Measurements from ENCODE around the gene PRKCB.

Gene PRKCB

DNA sequence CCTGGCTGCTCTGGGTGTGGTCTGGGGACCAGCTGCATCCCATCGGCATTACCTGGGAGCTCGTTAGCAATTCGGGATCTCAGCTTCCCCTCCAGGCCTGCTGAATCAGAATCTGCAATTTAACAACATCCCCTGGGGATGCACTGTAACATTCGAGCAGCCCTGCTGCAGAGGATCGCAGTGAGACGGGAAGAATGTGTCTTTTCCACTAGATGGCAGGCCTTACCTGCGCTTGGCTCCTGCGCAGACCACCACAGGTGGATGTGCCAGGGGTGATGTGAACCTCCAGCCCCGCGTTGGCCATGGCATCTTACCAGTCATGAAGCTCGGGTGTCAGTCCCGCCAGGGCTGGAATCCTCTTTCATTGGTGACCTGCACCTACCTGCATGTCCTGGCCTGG, 209.9 kb downstream of the PRKCB start:
- no peak for DNase-seq (ENCODE audit: low read depth in 3 of 3)

DNA sequence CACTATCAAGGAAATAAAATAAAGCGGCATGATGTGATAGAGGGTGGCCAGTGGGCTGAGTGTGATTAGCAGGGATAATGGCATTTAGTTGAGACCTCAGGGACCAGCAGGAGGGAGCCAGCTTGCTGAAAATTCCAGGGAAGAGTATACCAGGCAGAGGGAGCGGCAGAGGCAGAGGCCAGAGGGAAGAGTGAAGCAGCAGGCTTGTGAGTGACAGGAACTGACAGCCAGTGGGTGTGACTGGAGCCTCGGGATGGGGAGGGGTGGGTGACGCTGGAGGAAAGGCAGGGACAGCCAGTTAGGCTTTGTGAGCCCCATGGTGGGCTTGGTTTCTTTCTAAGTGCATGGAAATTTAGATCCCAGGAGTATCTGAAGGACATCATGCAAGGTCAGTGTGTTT, 210.7 kb downstream of the PRKCB start:
- no peak for DNase-seq (ENCODE audit: low read depth in 3 of 3)

DNA sequence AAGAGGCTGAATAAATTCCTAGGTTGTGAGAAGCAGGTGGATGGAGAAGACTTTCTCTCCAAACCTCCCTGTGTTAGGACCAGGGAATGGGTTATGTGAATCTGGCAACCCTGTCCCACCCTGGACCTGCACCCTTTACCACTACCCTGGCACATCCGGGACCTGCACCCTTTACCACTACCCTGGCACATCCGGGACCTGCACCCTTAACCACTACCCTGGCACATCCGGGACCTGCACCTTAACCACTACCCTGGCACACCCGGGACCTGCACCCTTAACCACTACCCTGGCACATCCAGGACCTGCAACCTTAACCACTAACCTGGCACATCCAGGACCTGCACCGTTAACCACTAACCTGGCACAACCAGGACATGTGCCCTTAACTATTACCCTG, 213.3 kb downstream of the PRKCB start:
- DNase-seq (ENCODE audit: low read depth in 3 of 3) = no peak

- no peak for DNase-seq (ENCODE audit: low read depth in 3 of 3)
Observed at GRCh38 chr16:24051125-24051524, 215.3 kb downstream of the PRKCB start.

DNA sequence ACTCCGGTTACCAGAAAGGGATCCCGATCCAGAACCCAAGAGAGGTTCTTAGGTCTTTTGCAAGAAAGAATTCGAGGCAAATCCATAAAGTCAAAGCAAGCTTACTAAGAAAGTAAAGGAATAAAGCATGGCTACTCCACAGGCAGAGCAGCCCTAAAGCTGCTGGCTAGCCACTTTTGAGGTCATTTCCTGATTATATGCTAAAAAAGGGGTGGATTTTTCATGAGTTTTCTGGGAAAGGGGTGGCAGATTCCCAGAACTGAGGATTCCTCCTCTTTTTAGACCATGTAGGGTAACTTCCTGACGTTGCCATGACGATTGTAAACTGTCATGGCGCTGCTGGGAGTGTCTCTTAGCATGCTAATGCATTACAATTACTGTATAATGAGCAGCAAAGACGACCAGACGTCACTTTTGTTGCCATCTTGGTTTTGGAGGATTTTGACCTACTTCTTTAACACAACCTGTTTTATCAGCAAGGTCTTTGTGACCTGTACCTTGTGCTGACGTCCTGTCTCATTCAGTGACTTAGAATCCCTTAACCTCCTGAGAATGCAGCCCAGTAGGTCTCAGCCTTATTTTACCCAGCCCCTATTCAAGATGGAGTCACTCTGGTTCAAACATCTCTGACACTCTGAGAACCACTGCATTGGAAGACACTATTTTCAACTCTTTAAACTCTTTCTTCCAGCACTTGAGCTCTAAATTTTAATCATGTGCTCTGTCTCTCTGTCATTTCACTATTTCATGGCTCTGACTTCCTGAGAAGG, 216.7 kb downstream of the PRKCB start:
- DNase-seq (ENCODE audit: low read depth in 3 of 3) = no peak

DNA sequence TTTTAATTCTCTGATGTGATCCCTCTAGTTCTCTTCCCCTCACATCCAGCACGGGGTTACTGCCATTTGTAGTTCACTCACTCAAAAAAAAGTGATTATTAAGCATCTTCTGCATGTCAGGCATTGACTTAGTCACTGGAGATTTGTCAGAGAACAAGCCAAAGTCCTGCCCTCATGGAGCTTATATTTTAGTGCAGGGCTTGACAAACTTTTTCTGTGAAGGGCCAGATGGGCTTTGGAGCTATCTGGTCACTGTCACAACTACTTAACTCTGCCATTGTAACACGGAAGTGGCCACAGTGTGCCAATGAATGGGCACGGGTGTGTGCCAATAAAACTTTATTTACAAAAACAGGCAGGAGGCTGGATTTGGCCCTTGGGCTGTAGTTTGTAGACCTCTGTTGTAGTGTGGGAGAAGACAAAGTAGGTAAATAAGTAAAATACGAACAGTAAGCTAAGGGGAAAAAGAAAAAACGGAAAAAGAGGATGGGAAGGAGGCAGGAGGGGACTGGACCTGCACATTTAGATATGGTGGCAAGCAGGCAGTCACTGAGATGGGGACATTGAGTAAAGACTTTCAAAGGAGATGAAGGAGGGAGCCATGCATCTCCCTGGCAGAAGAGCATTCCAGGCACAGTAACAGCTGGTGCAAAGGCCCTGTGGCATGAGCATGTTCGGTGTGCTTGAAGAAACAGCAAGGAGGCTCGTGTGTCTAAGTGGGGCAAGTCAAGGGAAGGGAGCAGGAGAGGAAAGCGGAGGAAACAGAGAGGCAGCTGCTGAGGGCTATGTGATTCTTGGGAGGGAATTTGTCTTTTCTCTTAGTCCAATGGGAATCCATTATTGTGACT, 217.5 kb downstream of the PRKCB start:
- no peak for DNase-seq (ENCODE audit: low read depth in 3 of 3)

DNA sequence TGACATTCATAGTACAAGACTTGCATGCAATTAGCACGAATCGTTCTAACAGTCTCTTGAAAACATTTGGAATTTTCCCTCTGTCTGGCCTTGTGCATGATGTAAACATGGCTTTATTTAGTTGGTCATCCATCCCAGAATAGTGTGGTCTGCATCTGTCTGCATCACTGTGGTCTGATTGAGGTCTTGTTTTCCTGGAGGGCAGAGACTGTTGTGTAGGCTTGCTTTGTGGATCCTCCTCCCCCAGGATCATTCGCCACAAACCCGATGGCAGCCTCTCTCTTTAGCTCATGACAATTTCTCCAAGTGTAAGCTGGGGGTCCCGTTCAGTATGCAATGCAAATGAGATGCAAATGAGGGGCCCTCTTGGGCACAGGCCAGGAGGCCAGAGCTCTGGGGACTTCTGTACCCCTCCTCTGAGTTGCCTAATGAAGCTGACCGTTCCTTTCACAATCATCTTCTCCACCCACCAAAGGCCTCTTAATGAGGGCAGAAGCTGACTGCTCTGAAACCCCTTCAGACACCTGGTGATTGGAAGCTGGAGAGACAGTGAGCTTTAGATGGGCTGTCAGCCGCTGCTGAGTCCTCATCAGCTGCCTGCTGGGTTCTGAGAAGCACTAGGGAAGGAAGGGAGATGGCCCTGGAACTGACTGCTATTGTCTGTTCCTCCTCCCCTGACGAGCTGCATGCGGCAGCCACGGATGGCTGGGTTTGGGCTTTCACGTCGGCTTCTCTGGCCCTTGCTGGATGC, 219.1 kb downstream of the PRKCB start:
- DNase-seq (ENCODE audit: low read depth in 3 of 3) = no peak

- no peak for DNase-seq (ENCODE audit: low read depth in 3 of 3)
Observed at GRCh38 chr16:24062270-24062817, 226.6 kb downstream of the PRKCB start.

GRCh38 chr16:24069036-24069590, 233.3 kb downstream of the PRKCB start:
- DNase-seq (ENCODE audit: low read depth in 3 of 3) = no peak

GRCh38 chr16:24070851-24071250, 235.1 kb downstream of the PRKCB start:
- DNase-seq (ENCODE audit: low read depth in 3 of 3) = peak in 2 of 3 experiments; percentile 12 to 16

DNA sequence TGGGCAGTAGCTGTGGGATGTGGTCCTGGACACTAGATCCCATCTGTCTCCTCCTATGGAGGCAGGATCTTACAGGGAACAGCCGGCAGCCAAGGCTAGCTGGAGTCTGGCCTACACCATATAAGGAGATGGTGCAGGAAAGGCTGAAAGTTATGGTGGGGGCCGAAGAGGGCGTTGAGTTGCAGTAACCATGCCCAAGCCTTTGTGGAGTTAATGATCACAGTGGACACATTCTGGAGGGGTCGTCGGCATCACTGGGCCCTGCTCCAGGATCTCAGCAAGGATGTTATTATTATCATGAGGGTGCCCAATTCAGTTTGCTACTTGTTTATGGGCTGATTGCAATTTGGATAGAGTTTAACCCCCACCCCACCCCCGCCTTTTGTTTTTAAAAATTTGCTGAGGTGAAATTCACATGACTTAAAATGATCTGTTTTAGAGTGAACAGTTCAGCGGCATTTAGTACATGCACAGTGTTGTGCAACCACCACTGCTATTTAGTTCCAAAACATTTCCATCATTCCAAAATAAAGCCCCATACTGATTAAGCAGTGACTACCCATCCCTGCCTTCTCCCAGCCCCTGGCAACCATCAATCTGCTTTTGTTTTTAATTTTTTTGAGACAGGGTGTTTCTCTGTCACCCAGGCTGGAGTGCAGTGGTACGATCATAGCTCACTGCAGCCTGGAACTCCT, 236.0 kb downstream of the PRKCB start:
- no peak for DNase-seq (ENCODE audit: low read depth in 3 of 3)

GRCh38 chr16:24073321-24073720, 237.5 kb downstream of the PRKCB start:
- no peak for DNase-seq (ENCODE audit: low read depth in 3 of 3)

- DNase-seq (ENCODE audit: low read depth in 3 of 3) = no peak
Observed at GRCh38 chr16:24074574-24074973, 238.8 kb downstream of the PRKCB start.

GRCh38 chr16:24075302-24075701, 239.5 kb downstream of the PRKCB start:
- DNase-seq (ENCODE audit: low read depth in 3 of 3) = no peak

DNA sequence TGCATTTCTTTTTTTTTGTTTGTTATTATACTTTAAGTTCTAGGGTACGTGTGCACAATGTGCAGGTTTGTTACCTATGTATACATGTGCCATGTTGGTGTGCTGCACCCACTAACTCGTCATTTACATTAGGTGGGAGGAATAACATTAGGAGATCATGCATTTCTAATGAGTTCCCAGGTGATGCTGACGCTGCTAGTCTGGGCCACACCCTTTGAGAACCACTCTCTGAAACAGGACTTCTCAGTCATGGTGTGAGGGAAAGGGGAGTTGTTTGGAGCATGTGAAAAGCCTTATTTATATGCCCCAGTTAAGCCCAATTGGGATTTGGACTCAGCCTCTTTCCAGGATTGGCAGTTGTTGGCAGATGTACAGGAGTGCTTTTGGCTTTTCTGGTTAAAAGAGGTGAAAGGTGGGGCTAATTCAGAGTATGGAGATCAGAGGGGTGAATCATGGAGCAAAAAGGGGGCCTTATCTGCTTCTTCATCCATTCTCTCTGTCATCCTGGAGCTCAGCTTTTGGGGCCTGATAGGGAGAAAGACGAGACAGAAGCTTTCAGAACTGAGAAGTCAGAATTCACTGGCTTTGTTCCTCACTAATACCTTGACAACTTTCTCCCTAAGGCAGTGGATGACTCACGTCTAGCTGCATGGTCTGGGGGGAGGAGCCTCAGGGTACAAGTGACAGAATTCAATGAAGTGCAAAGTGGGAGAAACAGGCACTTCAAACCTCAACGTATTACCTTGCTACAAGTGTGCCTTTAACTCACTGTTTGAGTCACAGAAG, 240.3 kb downstream of the PRKCB start:
- DNase-seq (ENCODE audit: low read depth in 3 of 3) = peak in 1 of 3 experiments; percentile 18

GRCh38 chr16:24077292-24077691, 241.5 kb downstream of the PRKCB start:
- DNase-seq (ENCODE audit: low read depth in 3 of 3) = no peak

- no peak for DNase-seq (ENCODE audit: low read depth in 3 of 3)
Observed at GRCh38 chr16:24077966-24078365, 242.2 kb downstream of the PRKCB start.

GRCh38 chr16:24085666-24086065, 249.9 kb downstream of the PRKCB start:
- DNase-seq (ENCODE audit: low read depth in 3 of 3) = no peak

- DNase-seq (ENCODE audit: low read depth in 3 of 3) = no peak
Observed at GRCh38 chr16:24087891-24088410, 252.2 kb downstream of the PRKCB start.

- DNase-seq (ENCODE audit: low read depth in 3 of 3) = no peak
Observed at GRCh38 chr16:24088767-24089166, 253.0 kb downstream of the PRKCB start.

Data from stimulated activated CD4-positive, alpha-beta T cell treated with anti-CD3 and anti-CD28 coated beads, TNF-alpha, amount 100 ng/mL, for 24 hours (primary cell).